Astrocyte (in vitro differentiated cells and primary cell): ENCODE results near the gene ENKD1.

ENCODE experiments used
- EZH2 ChIP-seq: IDR thresholded peaks from 2 replicates; pipeline ENCODE4 v1.6.1; 2012; ENCODE audit warnings: mild to moderate bottlenecking, low read length, inconsistent platforms; ENCODE audit not compliant: insufficient read depth
- TF ChIP-seq, protein P1 (sequence below): IDR thresholded peaks from 2 replicates; pipeline ENCODE4 v1.5.1; 2011; ENCODE audit warnings: low read depth, mild to moderate bottlenecking, inconsistent platforms, low read length, moderate library complexity; ENCODE audit not compliant: insufficient read depth

DNA sequence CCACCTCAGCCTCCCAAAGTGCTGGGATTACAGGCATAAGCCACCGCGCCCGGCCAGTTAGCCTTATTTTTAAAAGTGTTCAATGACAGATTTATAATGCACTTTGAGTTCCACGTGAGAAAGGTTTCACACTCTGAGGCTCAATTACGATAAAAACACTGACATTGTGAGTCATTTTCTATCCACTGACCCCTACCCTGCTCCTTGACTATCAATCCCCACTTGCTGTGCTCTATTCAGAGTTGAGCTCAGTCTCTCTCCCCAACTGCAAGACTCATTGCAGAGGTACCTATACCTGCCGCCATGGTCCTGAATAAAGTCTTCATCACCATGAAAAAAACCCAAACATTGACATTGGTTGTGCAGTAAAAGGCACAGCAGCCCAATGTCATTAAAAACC, 44.1 kb upstream of the ENKD1 start:
- TF ChIP-seq, protein P1, sequence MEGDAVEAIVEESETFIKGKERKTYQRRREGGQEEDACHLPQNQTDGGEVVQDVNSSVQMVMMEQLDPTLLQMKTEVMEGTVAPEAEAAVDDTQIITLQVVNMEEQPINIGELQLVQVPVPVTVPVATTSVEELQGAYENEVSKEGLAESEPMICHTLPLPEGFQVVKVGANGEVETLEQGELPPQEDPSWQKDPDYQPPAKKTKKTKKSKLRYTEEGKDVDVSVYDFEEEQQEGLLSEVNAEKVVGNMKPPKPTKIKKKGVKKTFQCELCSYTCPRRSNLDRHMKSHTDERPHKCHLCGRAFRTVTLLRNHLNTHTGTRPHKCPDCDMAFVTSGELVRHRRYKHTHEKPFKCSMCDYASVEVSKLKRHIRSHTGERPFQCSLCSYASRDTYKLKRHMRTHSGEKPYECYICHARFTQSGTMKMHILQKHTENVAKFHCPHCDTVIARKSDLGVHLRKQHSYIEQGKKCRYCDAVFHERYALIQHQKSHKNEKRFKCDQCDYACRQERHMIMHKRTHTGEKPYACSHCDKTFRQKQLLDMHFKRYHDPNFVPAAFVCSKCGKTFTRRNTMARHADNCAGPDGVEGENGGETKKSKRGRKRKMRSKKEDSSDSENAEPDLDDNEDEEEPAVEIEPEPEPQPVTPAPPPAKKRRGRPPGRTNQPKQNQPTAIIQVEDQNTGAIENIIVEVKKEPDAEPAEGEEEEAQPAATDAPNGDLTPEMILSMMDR = no peak
- no peak for TF ChIP-seq EZH2
